ENCODE results near the gene FANCC. TPM values are rescaled to one million over a fixed set of nuclear protein-coding genes. Genes with fewer than 3 reads are reported as not detected.
A peak's percentile ranks its signal among the peaks of the same experiment; 100 is the strongest.

FANCC gene
- total RNA-seq, 2 donors from 2014 or later: 4.9 to 21.2 TPM

DNA sequence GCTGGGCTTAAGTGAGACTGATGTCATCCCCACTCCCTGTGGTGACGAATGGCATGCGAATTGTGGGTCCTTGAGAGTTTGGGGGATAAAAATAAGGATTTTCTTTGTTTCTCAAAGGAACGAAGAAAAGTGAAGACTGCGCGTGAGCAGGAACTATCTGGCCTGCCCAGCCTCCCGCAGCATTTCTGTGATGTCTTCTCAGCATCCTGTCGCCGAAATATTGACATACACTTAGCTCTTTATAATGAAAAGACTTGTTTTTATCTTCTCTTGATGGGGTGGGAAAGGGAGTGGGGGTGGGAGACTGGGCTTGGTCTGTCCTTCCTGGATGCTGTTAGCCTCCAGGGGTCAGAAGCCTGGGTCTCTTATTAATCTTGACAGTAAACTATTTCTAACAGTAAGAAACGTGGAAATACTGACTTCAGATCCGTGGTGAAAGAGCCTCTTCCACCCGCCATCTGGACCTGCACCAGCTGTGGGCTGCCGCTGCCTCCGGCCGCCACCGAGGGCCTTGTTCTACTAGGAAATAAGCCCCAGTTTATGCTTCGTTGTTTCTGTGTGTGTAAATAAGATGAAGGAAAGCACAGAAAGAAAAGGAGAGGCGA is 239.6 kb downstream of the FANCC start:
- Histone ChIP-seq H3K27me3 (replicated peaks; ENCODE audit: insufficient read depth) (no peaks in the 10 kb centered on the region), H3K36me3 (peaks cover 0 to 9% of the 10 kb centered on the region in 2 donors), H3K9me3 (no peaks in the 10 kb centered on the region), H3K27ac (peak overlapping the region; percentile 52 to 83), H3K4me3 (no peak overlapping the region), H3K4me1 (replicated peaks) (peaks cover 19% of the 10 kb centered on the region)
- 26% methylated on average over 17 of the region's 17 CpGs for WGBS
- DNase-seq (ENCODE audit: low spot score): no peak
- TF ChIP-seq POLR2A (IDR thresholded peaks at IDR 0.05): no peak
- intact Hi-C loops (cut with DNase I): no loop called here

DNA sequence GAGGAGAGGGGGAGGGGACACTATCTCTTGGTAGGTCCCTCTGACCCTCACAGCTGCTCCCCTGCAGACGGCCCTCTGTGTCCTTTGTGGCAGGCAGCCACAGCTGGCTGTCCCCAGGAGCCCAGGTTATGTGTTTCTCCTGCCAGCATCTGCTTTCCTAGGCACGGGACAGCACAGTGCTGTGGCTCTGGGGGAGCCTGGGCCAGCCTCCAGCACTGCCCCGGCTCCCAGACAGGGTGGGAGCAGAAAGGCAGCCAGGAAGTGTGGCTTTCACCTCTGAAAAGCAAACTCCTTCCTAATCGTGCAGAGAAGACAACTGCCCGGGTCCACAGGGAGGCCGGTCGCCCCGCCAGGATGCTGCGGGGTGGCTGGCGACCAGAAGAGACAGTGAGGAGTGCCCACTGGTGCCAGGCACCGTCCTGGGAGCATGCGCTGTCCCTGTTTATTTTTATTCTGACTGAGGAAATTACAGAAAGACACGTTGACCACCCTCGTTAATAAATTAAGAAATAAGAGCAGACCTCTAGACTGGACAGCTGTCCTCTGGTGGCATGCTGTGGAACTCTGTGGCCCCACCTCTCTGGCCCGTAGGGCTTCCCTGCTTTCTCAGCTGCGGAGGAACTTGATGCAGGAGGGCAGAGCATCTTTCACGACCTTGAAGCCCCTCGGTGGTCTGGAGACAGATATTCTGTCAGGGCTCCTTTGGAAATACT is 240.3 kb downstream of the FANCC start:
- intact Hi-C loops (cut with DNase I): no loop called here

DNA sequence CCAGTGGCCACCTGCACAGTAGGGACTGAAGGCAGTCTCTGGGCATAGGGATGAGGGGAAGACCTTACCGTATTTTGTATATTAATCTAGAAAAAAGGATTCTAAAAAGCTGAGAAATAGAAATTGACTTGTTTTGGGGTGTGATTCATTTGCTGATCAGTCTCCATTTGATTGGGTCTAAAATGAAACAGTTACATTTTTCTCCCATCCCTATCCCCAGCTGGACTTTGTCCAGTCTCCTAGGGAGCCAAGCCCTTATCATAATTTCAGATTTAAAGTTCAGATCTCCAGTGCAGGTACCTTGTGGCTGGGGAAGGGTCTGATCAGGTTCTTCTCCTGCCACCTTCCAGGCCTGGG is 240.8 kb downstream of the FANCC start:
- Histone ChIP-seq H3K27ac (peak overlapping the region; percentile 52 to 83), H3K36me3 (peaks cover 0 to under 1% of the 10 kb centered on the region in 2 donors), H3K4me3 (no peak overlapping the region), H3K9me3 (no peaks in the 10 kb centered on the region), H3K27me3 (replicated peaks; ENCODE audit: insufficient read depth) (no peaks in the 10 kb centered on the region), H3K4me1 (replicated peaks) (peaks cover 13% of the 10 kb centered on the region)
- no peak for DNase-seq (ENCODE audit: low spot score)
- TF ChIP-seq POLR2AphosphoS5 (IDR thresholded peaks at IDR 0.05): no peak
- TF ChIP-seq POLR2A (IDR thresholded peaks at IDR 0.05): no peak
- WGBS: 45% methylated on average over 1 of the region's 1 CpG
- intact Hi-C loops (cut with DNase I): no loop called here

More for the DNA sequence above, 240.3 kb downstream of the FANCC start:
- H3K4me1 ChIP-seq (replicated peaks): peaks cover 16% of the 10 kb centered on the region
- no peaks in the 10 kb centered on the region for H3K9me3 ChIP-seq
- H3K4me3 ChIP-seq: no peak overlapping the region
- 20% methylated on average over 18 of the region's 18 CpGs for WGBS
- TF ChIP-seq POLR2AphosphoS5 (IDR thresholded peaks at IDR 0.05) (no peak), POLR2A (IDR thresholded peaks at IDR 0.05) (no peak)
- TF ChIP-seq, protein P1, sequence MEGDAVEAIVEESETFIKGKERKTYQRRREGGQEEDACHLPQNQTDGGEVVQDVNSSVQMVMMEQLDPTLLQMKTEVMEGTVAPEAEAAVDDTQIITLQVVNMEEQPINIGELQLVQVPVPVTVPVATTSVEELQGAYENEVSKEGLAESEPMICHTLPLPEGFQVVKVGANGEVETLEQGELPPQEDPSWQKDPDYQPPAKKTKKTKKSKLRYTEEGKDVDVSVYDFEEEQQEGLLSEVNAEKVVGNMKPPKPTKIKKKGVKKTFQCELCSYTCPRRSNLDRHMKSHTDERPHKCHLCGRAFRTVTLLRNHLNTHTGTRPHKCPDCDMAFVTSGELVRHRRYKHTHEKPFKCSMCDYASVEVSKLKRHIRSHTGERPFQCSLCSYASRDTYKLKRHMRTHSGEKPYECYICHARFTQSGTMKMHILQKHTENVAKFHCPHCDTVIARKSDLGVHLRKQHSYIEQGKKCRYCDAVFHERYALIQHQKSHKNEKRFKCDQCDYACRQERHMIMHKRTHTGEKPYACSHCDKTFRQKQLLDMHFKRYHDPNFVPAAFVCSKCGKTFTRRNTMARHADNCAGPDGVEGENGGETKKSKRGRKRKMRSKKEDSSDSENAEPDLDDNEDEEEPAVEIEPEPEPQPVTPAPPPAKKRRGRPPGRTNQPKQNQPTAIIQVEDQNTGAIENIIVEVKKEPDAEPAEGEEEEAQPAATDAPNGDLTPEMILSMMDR (IDR thresholded peaks at IDR 0.05): no peak
- no peaks in the 10 kb centered on the region for H3K27me3 ChIP-seq (replicated peaks; ENCODE audit: insufficient read depth)
- H3K27ac ChIP-seq: peak overlapping the region; percentile 52 to 83
- no peak for DNase-seq (ENCODE audit: low spot score)
- peaks cover 0 to 6% of the 10 kb centered on the region in 2 donors for H3K36me3 ChIP-seq

DNA sequence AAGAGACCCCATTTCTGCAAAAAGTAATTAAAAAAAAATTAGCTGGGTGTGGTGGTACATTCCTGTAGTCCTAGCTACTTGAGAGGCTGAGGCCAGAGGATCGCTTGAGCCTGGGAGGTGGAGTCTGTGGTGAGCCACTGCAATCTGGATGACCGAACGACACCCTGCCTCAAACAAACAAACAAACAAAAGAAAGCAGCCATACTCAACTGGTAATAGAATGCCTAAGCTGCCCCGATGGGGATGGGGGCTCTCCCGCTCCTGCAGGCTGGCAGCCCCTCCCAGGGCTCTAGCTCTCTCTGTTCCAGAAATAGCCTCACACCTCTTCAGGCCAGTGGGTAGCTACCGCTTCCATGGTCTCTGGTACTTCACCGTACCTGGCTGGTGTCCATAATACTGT is 241.8 kb downstream of the FANCC start:
- Histone ChIP-seq H3K4me1 (replicated peaks) (peaks cover 13% of the 10 kb centered on the region), H3K27ac (peak overlapping the region in 1 of 2 donors; percentile 83), H3K36me3 (no peaks in the 10 kb centered on the region), H3K27me3 (replicated peaks; ENCODE audit: insufficient read depth) (no peaks in the 10 kb centered on the region), H3K9me3 (no peaks in the 10 kb centered on the region), H3K4me3 (no peak overlapping the region)
- intact Hi-C loops (cut with DNase I): no loop called here
- TF ChIP-seq POLR2A (IDR thresholded peaks at IDR 0.05): no peak
- TF ChIP-seq, protein P1 (IDR thresholded peaks at IDR 0.05): no peak
- TF ChIP-seq POLR2AphosphoS5 (IDR thresholded peaks at IDR 0.05): no peak
- no peak for DNase-seq (ENCODE audit: low spot score)
- 62% methylated on average over 7 of the region's 7 CpGs for WGBS

DNA sequence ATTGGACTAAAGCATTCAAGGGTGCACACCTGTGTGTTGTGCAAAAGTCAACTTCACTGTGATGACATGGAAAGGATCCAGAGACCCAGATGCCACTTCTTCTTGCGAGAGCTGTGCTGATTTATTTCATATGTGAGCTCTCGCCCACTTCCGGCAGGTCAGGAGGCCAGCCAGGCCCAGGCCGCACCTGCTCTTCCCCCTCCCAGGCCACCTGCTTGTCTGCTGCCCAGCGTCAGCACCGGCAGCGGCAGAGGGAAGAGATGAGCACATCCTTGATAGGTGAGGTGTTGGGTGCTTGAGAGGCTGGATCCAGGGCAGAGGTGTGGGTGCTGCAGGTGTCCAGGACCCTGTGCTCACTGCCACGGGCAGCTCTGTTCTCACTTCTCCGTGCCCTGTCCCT is 242.9 kb downstream of the FANCC start:
- TF ChIP-seq POLR2A (IDR thresholded peaks at IDR 0.05): no peak
- peak; percentile 48 for TF ChIP-seq POLR2AphosphoS5 (IDR thresholded peaks at IDR 0.05)
- TF ChIP-seq, protein P1 (IDR thresholded peaks at IDR 0.05): no peak
- DNase-seq (ENCODE audit: low spot score): no peak
- H3K9me3 ChIP-seq: no peaks in the 10 kb centered on the region
- peaks cover 13% of the 10 kb centered on the region for H3K4me1 ChIP-seq (replicated peaks)
- H3K27ac ChIP-seq: peak overlapping the region; percentile 34 to 46
- intact Hi-C loops (cut with DNase I): no loop called here
- no peak overlapping the region for H3K4me3 ChIP-seq
- H3K36me3 ChIP-seq: no peaks in the 10 kb centered on the region
- no peaks in the 10 kb centered on the region for H3K27me3 ChIP-seq (replicated peaks; ENCODE audit: insufficient read depth)
- 34% methylated on average over 9 of the region's 9 CpGs for WGBS
